ENCODE measurements around the gene PROX2. TPM values are rescaled to one million over a fixed set of nuclear protein-coding genes. Genes with fewer than 3 reads are reported as not detected.
A peak's percentile ranks its signal among the peaks of the same experiment; 100 is the strongest.

Gene PROX2
- total RNA-seq, 1 experiment from 2014 or later = not detected

GRCh38 chr14:74921987-74922751 lies 46.2 kb upstream of the PROX2 start:
- H3K27ac ChIP-seq = no peak overlapping the region
- intact Hi-C loops (cut with micrococcal nuclease; ENCODE audit: unreplicated experiment) = no loop called here
- H3K36me3 ChIP-seq (ENCODE audit: low read depth) = no peaks in the 10 kb centered on the region
- H3K4me2 ChIP-seq = peak overlapping the region; percentile 88
- peaks cover 6% of the 10 kb centered on the region; the same call in 1 of the 2 replicates for H3F3A ChIP-seq (ENCODE audit: insufficient read depth, low read depth)
- H3K79me2 ChIP-seq (ENCODE audit: low read depth) = no peaks in the 10 kb centered on the region
- peak overlapping the region; percentile 94 for H2AFZ ChIP-seq
- DNase-seq = no peak
- H3K9me3 ChIP-seq (ENCODE audit: insufficient read depth, low read depth) = no peaks in the 10 kb centered on the region
- peaks cover 4% of the 10 kb centered on the region for H3K4me1 ChIP-seq (replicated peaks; ENCODE audit: insufficient read depth)
- peak overlapping the region; percentile 76; the same call in 1 of the 2 replicates for H3K4me3 ChIP-seq
- H4K20me1 ChIP-seq (ENCODE audit: insufficient read depth) = no peaks in the 10 kb centered on the region
- no peaks in the 10 kb centered on the region for H3K9me2 ChIP-seq (ENCODE audit: insufficient read depth)
- TSS peak; percentile 54 for BruUV-seq (replicated peaks)
- CTCF ChIA-PET = interaction anchor here (0.6 to 2.2 kb wide), 7 partner anchors 16 to 205 kb away, joined by 3 to 10 read pairs (median 4); partner anchors contain the start of genes NEK9 and ZC2HC1C
- TF ChIP-seq CTCF (conservative IDR thresholded peaks at IDR 0.05) = no peak
- TF ChIP-seq EZH2 (IDR thresholded peaks at IDR 0.05; ENCODE audit: low read depth) = no peak
- H3K27me3 ChIP-seq (ENCODE audit: insufficient read depth, low read depth) = 0 out of 2 replicates have a peak, but pooled peaks cover 4% of the 10 kb centered on the region
- POLR2A ChIA-PET (ENCODE audit: unreplicated experiment) = interaction anchor here (0.7 kb wide), 1 partner anchor 70 kb away, joined by 3 read pairs; no protein-coding TSS in a partner anchor

GRCh38 chr14:74921053-74921620 lies 45.2 kb upstream of the PROX2 start:
- H3K4me2 ChIP-seq = no peak overlapping the region
- intact Hi-C loops (cut with micrococcal nuclease; ENCODE audit: unreplicated experiment) = no loop called here
- no peak for DNase-seq
- ChIA-PET POLR2A (ENCODE audit: unreplicated experiment) (interaction anchor here (0.7 kb wide), 1 partner anchor 13 kb away, joined by 6 read pairs; no protein-coding TSS in a partner anchor), CTCF (interaction anchor here (0.6 to 1.0 kb wide), 2 partner anchors 15 to 494 kb away, joined by 3 read pairs; no protein-coding TSS in a partner anchor)
- H4K20me1 ChIP-seq (ENCODE audit: insufficient read depth) = no peaks in the 10 kb centered on the region
- no peaks in the 10 kb centered on the region for H3K9me2 ChIP-seq (ENCODE audit: insufficient read depth)
- H3K4me1 ChIP-seq (replicated peaks; ENCODE audit: insufficient read depth) = peaks cover 4% of the 10 kb centered on the region
- no peaks in the 10 kb centered on the region for H3K9me3 ChIP-seq (ENCODE audit: insufficient read depth, low read depth)
- H3K27ac ChIP-seq = no peak overlapping the region
- BruUV-seq (replicated peaks) = no TSS peak
- H2AFZ ChIP-seq = no peak overlapping the region
- H3K27me3 ChIP-seq (ENCODE audit: insufficient read depth, low read depth) = 0 out of 2 replicates have a peak, but pooled peaks cover 3% of the 10 kb centered on the region
- TF ChIP-seq CTCF (conservative IDR thresholded peaks at IDR 0.05) (no peak), EZH2 (IDR thresholded peaks at IDR 0.05; ENCODE audit: low read depth) (no peak)
- H3K4me3 ChIP-seq = no peak overlapping the region
- no peaks in the 10 kb centered on the region for H3K79me2 ChIP-seq (ENCODE audit: low read depth)
- peaks cover 6% of the 10 kb centered on the region; the same call in 1 of the 2 replicates for H3F3A ChIP-seq (ENCODE audit: insufficient read depth, low read depth)
- no peaks in the 10 kb centered on the region for H3K36me3 ChIP-seq (ENCODE audit: low read depth)

- intact Hi-C loops (cut with micrococcal nuclease; ENCODE audit: unreplicated experiment) = no loop called here
- Histone ChIP-seq H3K4me2 (no peak overlapping the region), H3K9me3 (ENCODE audit: insufficient read depth, low read depth) (no peaks in the 10 kb centered on the region), H3K79me2 (ENCODE audit: low read depth) (no peaks in the 10 kb centered on the region), H3K9me2 (ENCODE audit: insufficient read depth) (no peaks in the 10 kb centered on the region), H3F3A (ENCODE audit: insufficient read depth, low read depth) (peaks cover 6% of the 10 kb centered on the region; the same call in 1 of the 2 replicates), H3K4me1 (replicated peaks; ENCODE audit: insufficient read depth) (peaks cover 4% of the 10 kb centered on the region), H3K27ac (no peak overlapping the region), H3K36me3 (ENCODE audit: low read depth) (no peaks in the 10 kb centered on the region), H4K20me1 (ENCODE audit: insufficient read depth) (no peaks in the 10 kb centered on the region), H3K27me3 (ENCODE audit: insufficient read depth, low read depth) (no peaks in the 10 kb centered on the region), H3K4me3 (no peak overlapping the region), H2AFZ (no peak overlapping the region)
- TF ChIP-seq EZH2 (IDR thresholded peaks at IDR 0.05; ENCODE audit: low read depth) = no peak
- TF ChIP-seq CTCF (conservative IDR thresholded peaks at IDR 0.05) = no peak
- CTCF ChIA-PET = interaction anchor here (0.7 kb wide), 1 partner anchor 129 kb away, joined by 3 read pairs; no protein-coding TSS in a partner anchor
- DNase-seq = no peak
- no TSS peak for BruUV-seq (replicated peaks)
- POLR2A ChIA-PET (ENCODE audit: unreplicated experiment) = interaction anchor here (0.7 kb wide), 1 partner anchor 12 kb away, joined by 6 read pairs; no protein-coding TSS in a partner anchor
Observed at GRCh38 chr14:74920281-74920680, 44.3 kb upstream of the PROX2 start.
